A204.1 (cell line): ENCODE results near the gene C1orf159.
A peak's percentile ranks its signal among the peaks of the same experiment; 100 is the strongest.
"Not testable (repeated sequence)": the region's sequence is repeated elsewhere in the genome, so short reads cannot be mapped to it uniquely, and the experiment has no call there.

Experiments
- FAIRE-seq: peaks from 2 replicates; lab custom pipeline; 2012; peaks lifted over from hg19 to GRCh38; lab: Jason Lieb, UNC

The C1orf159 gene

GRCh38 chr1:1115786-1116700 is at the start of gene C1orf159:
C1orf159 (minus strand) TSS chr1:1116089; CDS start chr1:1091543, 24,546 bp downstream.
- FAIRE-seq = peak; percentile 82

GRCh38 chr1:1165485-1165884 is 49.6 kb upstream of the C1orf159 start:
- FAIRE-seq = no peak

- FAIRE-seq = no peak
Observed at GRCh38 chr1:1164701-1165451, 49.0 kb upstream of the C1orf159 start.

DNA sequence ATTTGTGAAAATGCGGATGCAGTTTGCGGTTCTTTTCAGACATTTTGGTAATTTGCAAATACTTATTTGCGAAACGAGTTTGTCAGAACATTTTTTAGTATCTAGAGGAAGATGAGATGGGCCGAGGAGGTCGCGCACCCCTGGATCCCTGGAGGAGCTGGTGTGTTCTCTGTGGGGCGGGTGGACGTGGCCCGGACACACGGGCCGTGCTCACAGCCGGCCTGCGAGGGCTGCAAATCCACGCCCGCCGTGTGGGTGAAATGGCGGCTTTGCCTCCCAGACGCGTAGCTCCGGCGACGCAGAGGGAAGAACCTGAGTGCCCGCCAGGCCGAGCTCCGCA is 48.4 kb upstream of the C1orf159 start:
- no peak for FAIRE-seq

- no peak for FAIRE-seq
Observed at GRCh38 chr1:1163538-1164070, 47.7 kb upstream of the C1orf159 start.

GRCh38 chr1:1162597-1163537 is 47.0 kb upstream of the C1orf159 start:
- FAIRE-seq = no peak

DNA sequence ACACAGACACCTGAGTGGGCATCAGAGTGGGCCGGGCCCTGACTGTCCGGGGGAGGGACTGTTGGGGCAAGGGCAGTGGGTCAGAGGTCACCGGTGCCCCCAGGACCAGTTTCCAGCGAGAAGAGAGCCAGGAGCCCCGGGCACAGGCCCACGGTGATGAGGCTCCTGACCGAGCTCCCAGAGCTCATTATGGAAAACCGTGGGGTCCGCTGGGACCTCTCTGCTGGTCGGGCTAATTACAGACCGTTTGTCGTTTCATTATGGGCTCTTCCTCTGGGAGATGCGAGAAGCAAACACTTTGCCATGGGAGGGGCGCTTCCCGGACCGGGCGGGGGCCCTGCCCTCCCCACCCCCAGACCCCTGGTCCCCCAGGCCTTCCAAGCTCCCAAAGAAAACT is 45.8 kb upstream of the C1orf159 start:
- FAIRE-seq = no peak

GRCh38 chr1:1161078-1161682 is 45.3 kb upstream of the C1orf159 start:
- FAIRE-seq = no peak

GRCh38 chr1:1160281-1160930 is 44.5 kb upstream of the C1orf159 start:
- no peak for FAIRE-seq

DNA sequence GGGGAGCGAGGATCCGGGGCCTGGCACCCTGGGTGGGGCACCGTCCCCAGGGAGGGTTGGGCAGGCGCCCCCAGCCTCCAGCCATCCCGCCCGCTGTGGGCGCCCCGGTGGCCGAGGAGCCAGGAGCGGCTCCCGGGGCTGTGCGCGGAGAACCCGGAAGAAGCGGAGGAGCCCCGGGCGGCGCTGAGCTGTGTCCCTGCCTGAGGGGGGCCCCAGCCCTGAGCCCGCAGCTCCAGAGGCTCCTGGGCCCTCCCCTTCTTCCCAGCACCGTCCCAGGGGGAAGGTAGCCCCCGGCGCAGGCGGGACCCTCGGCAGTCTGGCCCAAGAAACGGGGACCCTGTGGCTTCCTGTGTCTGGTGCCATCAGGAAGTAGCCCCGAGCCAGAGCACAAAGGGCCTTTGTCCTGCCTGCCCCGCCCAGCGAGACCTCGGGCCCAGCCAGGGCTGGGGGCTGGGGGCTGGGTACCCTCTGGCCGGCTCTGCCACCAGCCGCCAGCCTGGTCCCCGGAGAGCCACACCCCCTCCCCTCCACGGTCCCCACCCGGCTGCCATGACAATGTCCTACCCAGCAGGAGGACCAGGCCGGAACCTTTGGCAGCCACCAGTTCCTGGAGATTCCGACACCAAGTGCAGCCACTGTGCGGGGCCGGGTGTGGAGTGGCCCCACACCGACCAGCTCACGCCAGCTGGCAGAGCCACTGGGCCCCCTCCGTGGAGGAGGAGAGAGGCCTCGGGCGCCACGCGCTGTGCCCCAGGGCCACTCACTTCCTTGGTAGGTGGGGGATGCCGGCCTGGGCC is 42.2 kb upstream of the C1orf159 start:
- FAIRE-seq = no peak

GRCh38 chr1:1157426-1157913 is 41.6 kb upstream of the C1orf159 start:
- FAIRE-seq = no peak

GRCh38 chr1:1157033-1157365 is 41.1 kb upstream of the C1orf159 start:
- no peak for FAIRE-seq

DNA sequence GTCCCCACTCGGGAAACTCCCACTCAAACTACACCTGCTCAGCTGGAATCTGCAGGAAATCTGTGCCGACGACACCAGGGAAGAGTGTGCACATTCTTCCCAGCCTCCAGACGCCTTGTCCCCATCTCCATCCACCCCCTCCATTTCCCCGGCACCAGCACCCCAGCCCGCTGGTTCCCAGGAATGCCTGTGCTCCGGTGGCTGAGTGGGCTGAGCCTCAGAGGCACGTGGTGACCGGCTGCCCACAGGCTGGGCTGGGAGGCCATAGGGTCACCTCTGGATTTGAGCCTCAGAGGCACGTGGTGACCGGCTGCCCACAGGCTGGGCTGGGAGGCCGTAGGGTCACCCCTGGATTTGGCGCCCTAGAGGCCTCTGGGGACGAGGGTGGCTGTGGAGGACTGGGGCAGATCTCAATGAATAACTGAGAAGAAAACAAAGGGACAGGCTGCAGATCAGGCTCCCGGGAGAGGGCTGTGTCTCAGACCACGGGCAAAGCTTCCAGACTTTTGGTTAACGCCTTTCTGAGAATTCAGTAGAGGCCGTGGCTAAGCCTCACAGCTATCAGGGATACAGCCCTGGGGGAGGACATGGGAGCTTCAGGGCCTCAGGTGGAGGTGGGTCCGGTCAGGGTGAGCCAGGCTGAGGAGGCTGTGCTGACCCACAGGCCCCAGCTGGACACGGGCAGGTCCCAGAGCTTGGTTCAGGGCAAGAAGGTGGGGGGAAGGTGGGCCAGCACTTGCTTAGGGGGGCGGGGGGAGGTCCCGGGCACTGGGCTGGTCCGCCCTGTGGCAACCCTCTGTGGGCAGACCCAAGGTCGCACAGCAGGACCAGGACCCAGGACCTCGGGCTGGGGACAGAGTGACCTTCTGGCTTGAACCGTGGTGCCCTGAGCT is 40.5 kb upstream of the C1orf159 start:
- FAIRE-seq = no peak

- no peak for FAIRE-seq
Observed at GRCh38 chr1:1155258-1155657, 39.4 kb upstream of the C1orf159 start.

DNA sequence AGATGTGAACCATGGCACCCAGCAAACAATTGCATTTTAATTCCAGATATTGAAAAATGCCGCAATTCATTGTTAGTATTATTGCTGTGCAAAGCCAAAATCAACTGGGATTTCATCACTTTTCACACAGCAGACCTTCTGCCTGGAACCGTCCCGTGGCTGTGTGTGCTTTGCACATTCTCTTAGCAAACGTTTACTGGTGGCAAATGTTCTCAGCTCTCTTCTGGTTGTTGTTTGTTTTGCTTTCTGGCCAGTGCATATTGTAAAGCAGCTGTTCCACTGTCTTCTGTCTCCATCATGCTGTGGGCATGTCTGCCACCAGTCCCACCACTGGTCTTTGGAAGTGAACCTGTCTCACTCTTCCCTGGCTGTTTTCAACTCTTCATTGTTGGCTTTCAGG is 38.0 kb upstream of the C1orf159 start:
- no peak for FAIRE-seq

GRCh38 chr1:1153215-1153614 is 37.3 kb upstream of the C1orf159 start:
- not testable (repeated sequence) for FAIRE-seq

DNA sequence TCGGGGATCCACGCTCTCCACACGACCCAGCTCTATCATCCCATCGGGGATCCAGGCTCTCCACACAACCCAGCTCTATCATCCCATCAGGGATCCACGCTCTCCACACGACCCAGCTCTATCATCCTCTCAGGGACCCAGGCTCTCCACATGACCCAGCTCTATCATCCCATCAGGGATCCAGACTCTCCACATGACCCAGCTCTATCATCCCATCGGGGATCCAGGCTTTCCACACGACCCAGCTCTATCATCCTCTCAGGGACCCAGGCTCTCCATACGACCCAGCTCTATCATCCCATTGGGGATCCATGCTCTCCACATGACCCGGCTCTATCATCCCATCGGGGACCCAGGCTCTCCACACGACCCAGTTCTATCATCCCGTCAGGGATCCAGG is 36.5 kb upstream of the C1orf159 start:
- FAIRE-seq = not testable (repeated sequence)

GRCh38 chr1:1151306-1151705 is 35.4 kb upstream of the C1orf159 start:
- no peak for FAIRE-seq

- no peak for FAIRE-seq
Observed at GRCh38 chr1:1150100-1150499, 34.2 kb upstream of the C1orf159 start.
